Erythroblast (primary cell): Measurements from ENCODE around the gene NKAIN2.

Source experiments
- DNase-seq, 2 experiments: peaks; one replicate each; lab custom pipeline; 2025; lab: John Stamatoyannopoulos, UW
- GATA1 ChIP-seq: IDR thresholded peaks from 2 replicates; pipeline ENCODE4 v1.6.1; 2011; ENCODE audit warnings: low read depth, mild to moderate bottlenecking, control low read depth, low read length, moderate library complexity
- POLR2A ChIP-seq: IDR thresholded peaks from 2 replicates; pipeline ENCODE4 v1.6.1; 2011; ENCODE audit warnings: mild to moderate bottlenecking, low read length

NKAIN2 gene

GRCh38 chr6:124825564-124825963, 1021.9 kb downstream of the NKAIN2 start:
- DNase-seq = peak in 1 of 2 experiments; percentile 52
- TF ChIP-seq GATA1 = no peak
- TF ChIP-seq POLR2A = no peak

DNA sequence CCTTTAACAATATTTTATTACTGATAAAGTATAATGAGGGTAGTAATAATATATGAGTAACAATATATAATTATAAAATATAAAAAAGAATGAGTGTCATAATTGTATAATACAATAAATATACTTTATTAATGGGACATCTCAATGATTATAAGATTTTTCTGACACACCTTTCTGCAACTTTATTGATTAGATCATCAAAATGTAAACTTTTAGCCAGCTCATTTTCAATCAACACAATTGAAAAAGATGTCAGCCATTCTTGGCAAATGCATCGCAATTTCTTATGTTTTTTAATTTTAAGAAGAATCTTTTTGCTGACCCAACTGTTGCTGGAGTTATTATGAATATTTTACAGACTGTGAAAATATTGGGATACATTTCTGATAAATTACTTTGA, 1026.2 kb downstream of the NKAIN2 start:
- TF ChIP-seq POLR2A (no peak), GATA1 (no peak)
- no peak for DNase-seq

DNA sequence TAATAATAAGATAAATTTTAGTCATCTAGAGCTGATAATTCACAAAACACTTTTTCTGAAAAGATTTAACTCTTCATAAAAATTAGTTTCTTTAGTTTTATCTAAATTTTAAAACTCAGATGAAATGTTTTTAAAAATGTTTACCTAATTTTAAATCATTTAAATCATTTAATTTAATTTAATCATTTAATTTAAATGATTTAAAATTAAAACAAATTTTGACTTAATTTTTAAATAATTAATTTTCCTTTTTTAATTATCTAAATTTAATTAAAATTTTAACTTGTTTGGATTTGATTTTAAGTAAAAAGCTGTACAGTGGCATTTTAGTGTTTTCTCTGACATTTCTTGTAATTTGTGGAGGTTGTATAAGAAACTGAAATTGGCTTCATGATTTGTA, 1026.8 kb downstream of the NKAIN2 start:
- TF ChIP-seq POLR2A (no peak), GATA1 (no peak)
- DNase-seq = no peak

DNA sequence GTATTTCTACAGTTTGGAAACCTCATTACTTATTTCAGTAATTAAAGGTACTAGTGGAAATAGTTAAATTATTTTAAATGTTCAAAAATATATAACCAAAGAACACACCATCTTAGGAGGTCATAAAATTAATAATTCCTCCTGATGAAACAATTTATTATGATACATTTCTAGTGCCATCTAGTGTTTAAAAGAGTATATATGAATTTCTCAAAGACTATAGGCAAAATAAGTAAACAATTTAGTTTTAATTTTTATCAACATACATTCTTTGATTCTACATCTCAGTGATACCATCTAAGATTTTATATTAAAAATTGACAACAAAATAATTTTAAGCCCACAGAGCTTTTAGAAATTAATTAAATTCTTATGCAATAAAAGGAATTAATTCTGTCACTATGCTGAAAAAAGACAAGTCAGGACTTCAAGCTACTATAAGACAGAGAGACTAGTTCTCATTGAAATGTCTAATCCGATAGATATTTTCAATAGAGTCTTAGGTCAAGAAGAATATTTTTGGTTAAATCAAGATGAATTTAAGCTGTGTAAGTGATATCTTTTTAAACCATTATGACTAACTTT, 1050.8 kb downstream of the NKAIN2 start:
- TF ChIP-seq POLR2A (no peak), GATA1 (no peak)
- no peak for DNase-seq

- DNase-seq = no peak
- TF ChIP-seq POLR2A = no peak
These were observed 1054.1 kb downstream of the NKAIN2 start for GRCh38 chr6:124857746-124858145.

DNA sequence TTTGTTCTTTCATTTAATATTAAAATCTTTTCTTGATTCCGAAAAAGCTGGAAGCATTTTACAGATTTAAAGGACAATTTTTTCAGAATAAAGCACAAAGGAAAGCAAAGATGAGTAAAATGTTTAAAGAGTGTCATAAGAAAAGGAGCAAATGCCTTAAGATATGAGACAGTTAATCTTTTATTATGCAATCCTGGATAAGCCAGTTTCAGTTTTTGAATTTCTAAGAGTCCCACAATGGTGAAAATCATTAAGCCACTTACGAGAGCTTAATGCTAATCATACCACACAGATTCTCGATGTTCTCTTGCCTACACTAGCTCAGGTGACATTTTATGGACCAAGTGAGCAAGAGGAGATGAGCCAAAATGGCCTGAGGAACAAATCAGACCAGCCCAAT, 1054.9 kb downstream of the NKAIN2 start:
- no peak for TF ChIP-seq GATA1

GRCh38 chr6:124859366-124859765, 1055.7 kb downstream of the NKAIN2 start:
- TF ChIP-seq GATA1 (no peak), POLR2A (no peak)
- no peak for DNase-seq

More for the DNA sequence above, 1054.9 kb downstream of the NKAIN2 start:
- no peak for DNase-seq

DNA sequence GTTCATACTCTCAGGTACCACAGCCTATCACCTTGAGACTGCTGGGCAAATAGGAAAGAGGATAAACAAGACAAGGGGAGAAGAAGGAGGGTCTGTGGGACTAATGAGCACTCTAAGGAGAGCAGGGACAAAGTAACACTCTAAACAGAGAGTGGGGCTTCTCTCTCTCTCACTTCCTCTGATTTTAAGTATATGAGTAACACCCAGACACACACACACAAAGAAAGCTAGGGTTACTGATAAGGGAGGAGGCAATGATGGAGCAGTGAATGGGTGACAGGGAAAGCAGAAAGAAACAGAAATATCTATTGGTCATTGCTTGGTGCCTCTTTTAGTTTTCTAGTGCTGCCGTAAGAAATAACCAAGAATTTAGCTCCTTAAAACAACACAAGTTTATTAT, 1062.4 kb downstream of the NKAIN2 start:
- TF ChIP-seq POLR2A = no peak
- TF ChIP-seq GATA1 = no peak
- DNase-seq = no peak

GRCh38 chr6:124867121-124867520, 1063.5 kb downstream of the NKAIN2 start:
- DNase-seq = no peak
- TF ChIP-seq POLR2A (no peak), GATA1 (no peak)

GRCh38 chr6:124868481-124868880, 1064.8 kb downstream of the NKAIN2 start:
- DNase-seq = no peak
- TF ChIP-seq POLR2A (no peak), GATA1 (no peak)

GRCh38 chr6:124869416-124869815, 1065.8 kb downstream of the NKAIN2 start:
- DNase-seq = no peak
- no peak for TF ChIP-seq GATA1
- no peak for TF ChIP-seq POLR2A

- no peak for TF ChIP-seq POLR2A
These were observed 1067.2 kb downstream of the NKAIN2 start for GRCh38 chr6:124870611-124871459.

DNA sequence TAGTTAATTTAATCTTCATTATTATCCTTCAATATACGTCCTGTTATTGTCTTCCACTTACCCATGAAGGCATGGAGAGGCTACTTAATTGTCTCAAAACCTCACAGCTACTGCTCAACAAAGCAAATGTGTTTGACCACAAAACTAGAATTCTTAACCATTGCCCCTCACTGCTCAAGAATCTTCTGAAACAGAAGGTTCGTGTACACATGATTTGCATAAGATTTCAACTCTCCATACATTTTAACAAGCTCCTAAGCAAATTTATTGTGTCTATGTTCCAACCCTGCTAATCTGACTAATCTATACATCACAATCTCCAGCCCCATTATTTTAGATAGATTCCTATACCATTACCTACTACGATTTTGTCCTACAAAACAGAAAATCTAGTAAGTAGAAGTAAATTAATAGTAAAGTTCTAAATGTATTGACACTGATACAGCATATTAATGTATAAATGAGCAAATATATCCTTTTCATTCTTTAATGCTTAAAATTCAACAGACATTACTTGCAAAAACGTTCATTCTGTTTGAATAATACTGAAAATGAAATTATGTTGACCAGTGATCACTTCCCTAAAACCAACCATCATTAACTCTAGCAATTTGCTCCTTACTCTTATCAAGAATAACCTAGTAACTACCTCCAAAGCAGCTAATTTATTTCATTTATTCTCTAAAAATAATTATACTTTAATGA, 1068.8 kb downstream of the NKAIN2 start:
- TF ChIP-seq GATA1 (no peak), POLR2A (no peak)
- no peak for DNase-seq

More at GRCh38 chr6:124870611-124871459, 1067.2 kb downstream of the NKAIN2 start:
- DNase-seq = peak; percentile 2 to 45

DNA sequence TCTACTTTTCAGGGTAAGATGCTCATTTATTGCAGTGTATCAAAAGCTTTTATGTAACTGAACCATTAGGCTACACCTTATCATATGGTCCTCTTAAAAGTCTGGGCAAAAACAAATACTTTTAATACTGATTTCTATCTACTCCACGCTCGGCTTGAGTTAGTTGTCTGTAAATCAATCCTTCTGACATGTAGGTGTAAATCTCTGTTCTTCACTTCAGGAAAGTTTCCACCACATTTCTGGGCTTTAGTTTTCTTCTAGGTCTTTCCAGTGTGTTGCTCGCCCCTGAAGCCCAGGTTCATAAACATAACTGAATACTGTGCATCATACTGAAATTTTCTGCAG, 1069.4 kb downstream of the NKAIN2 start:
- TF ChIP-seq GATA1 (no peak), POLR2A (no peak)
- no peak for DNase-seq
